ENCODE data around the gene KRTAP5-7.

The KRTAP5-7 gene

DNA sequence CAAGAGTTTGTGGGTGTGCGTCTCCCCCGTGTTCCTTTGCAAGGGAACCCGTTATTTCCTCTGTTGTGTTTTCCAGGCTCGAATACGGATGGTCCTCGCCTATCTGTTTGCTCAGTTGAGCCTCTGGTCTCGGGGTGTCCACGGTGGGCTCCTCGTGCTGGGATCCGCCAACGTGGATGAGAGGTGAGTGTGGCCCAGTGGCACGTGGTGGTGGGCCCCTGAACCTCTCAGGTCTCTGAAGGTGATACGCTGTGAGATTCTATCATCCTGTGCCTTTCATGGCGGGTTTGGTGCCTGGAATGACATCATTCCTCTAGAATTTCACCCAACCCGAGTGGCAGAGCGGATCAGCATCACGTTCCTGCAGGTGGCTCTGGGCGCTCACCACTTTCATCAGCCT is 41.6 kb upstream of the KRTAP5-7 start:
- Histone ChIP-seq H3K9ac (ENCODE audit: low read depth, low read length) (no peak overlapping the region), H3K27ac (ENCODE audit: low read length) (no peak overlapping the region), H3K9me3 (ENCODE audit: insufficient read depth, low read length, severe bottlenecking) (no peaks in the 10 kb centered on the region), H3K4me3 (ENCODE audit: low read depth in 1 of 2, low read length in 2 of 2) (no peak overlapping the region), H3K27me3 (ENCODE audit: insufficient read depth, low read length, poor library complexity) (no peaks in the 10 kb centered on the region), H4K20me1 (ENCODE audit: insufficient read depth, low read length) (peaks cover 5% of the 10 kb centered on the region; the same call in 1 of the 2 replicates), H2AFZ (ENCODE audit: low read depth, low read length) (no peak overlapping the region), H3K4me2 (ENCODE audit: insufficient read depth, low read length) (no peak overlapping the region), H3K36me3 (ENCODE audit: insufficient read depth, low read length) (peaks cover 72% of the 10 kb centered on the region), H3K4me1 (ENCODE audit: insufficient read depth, low read length) (no peaks in the 10 kb centered on the region), H3K79me2 (ENCODE audit: insufficient read depth, low read length) (no peaks in the 10 kb centered on the region)
- DNase-seq (no peak), ATAC-seq (ENCODE audit: insufficient read depth, low read depth) (no peak)
- no peak for TF ChIP-seq EZH2 (IDR thresholded peaks at IDR 0.05; ENCODE audit: borderline replicate concordance, low read depth, low read length, severe bottlenecking)
- TF ChIP-seq, protein P1, sequence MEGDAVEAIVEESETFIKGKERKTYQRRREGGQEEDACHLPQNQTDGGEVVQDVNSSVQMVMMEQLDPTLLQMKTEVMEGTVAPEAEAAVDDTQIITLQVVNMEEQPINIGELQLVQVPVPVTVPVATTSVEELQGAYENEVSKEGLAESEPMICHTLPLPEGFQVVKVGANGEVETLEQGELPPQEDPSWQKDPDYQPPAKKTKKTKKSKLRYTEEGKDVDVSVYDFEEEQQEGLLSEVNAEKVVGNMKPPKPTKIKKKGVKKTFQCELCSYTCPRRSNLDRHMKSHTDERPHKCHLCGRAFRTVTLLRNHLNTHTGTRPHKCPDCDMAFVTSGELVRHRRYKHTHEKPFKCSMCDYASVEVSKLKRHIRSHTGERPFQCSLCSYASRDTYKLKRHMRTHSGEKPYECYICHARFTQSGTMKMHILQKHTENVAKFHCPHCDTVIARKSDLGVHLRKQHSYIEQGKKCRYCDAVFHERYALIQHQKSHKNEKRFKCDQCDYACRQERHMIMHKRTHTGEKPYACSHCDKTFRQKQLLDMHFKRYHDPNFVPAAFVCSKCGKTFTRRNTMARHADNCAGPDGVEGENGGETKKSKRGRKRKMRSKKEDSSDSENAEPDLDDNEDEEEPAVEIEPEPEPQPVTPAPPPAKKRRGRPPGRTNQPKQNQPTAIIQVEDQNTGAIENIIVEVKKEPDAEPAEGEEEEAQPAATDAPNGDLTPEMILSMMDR (IDR thresholded peaks at IDR 0.05; ENCODE audit: borderline replicate concordance, extremely low read depth, low read length, poor library complexity, severe bottlenecking) = no peak

DNA sequence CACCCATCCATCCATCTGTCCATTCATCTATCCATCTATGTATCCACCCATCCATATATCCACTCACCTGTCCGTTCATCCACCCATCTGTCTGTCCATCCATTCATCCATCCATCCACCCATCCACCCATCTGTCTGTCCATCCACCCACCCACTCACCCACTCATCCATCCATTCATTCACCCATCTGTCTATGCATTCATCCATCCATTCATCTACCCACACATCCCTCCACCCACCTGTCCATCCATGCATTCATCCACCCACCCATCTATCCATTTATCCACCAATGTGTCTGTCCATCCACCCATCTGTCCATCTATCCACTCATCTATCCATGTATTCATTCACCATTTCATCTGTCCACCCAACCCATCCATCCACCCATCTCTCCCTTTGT is 40.7 kb upstream of the KRTAP5-7 start:
- DNase-seq (no peak), ATAC-seq (ENCODE audit: insufficient read depth, low read depth) (no peak)
- H3K36me3 ChIP-seq (ENCODE audit: insufficient read depth, low read length) = peaks cover 72% of the 10 kb centered on the region

DNA sequence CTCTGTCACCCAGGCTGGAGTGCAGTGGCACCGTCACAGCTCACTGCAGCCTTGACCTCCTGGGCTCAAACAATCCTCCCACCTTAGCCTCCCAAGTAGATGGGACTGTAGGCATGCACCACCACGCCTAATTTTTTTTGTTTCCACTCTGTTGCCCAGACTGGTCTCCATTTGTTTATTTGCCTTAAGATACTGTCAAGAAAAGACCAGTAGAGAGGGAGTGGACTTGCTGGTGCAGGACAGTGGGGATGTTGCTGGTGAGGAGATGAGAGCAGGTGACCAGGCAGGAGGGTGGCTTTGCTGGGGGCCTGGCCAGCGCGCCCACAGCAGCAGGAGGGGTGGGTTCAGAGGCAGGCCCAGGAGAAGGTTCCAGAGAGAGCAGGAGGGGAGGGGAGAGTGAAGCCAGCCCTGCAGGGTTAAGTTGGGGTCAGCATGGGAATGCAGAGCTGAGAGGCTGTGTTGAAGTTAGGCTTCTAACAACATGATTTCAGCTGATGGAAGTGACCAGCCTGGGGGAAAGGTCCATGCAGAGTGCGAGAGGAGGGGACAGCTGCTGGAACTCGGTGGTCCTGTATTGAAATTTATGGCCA is 38.3 kb upstream of the KRTAP5-7 start:
- H3K4me1 ChIP-seq (ENCODE audit: insufficient read depth, low read length) = no peaks in the 10 kb centered on the region
- H3K36me3 ChIP-seq (ENCODE audit: insufficient read depth, low read length) = peaks cover 64% of the 10 kb centered on the region
- no peak overlapping the region for H3K4me2 ChIP-seq (ENCODE audit: insufficient read depth, low read length)
- H4K20me1 ChIP-seq (ENCODE audit: insufficient read depth, low read length) = 0 out of 2 replicates have a peak, but pooled peaks cover 2% of the 10 kb centered on the region
- no peak for ATAC-seq (ENCODE audit: insufficient read depth, low read depth)
- TF ChIP-seq EZH2 (IDR thresholded peaks at IDR 0.05; ENCODE audit: borderline replicate concordance, low read depth, low read length, severe bottlenecking) = no peak
- TF ChIP-seq, protein P1 (IDR thresholded peaks at IDR 0.05; ENCODE audit: borderline replicate concordance, extremely low read depth, low read length, poor library complexity, severe bottlenecking) = no peak
- no peak overlapping the region for H2AFZ ChIP-seq (ENCODE audit: low read depth, low read length)
- H3K27ac ChIP-seq (ENCODE audit: low read length) = no peak overlapping the region
- no peaks in the 10 kb centered on the region for H3K79me2 ChIP-seq (ENCODE audit: insufficient read depth, low read length)
- no peaks in the 10 kb centered on the region for H3K9me3 ChIP-seq (ENCODE audit: insufficient read depth, low read length, severe bottlenecking)
- no peaks in the 10 kb centered on the region for H3K27me3 ChIP-seq (ENCODE audit: insufficient read depth, low read length, poor library complexity)
- H3K9ac ChIP-seq (ENCODE audit: low read depth, low read length) = no peak overlapping the region
- no peak for DNase-seq
- H3K4me3 ChIP-seq (ENCODE audit: low read depth in 1 of 2, low read length in 2 of 2) = no peak overlapping the region

More for the DNA sequence above, 40.7 kb upstream of the KRTAP5-7 start:
- H3K79me2 ChIP-seq (ENCODE audit: insufficient read depth, low read length) = no peaks in the 10 kb centered on the region
- peaks cover 5% of the 10 kb centered on the region; the same call in 1 of the 2 replicates for H4K20me1 ChIP-seq (ENCODE audit: insufficient read depth, low read length)
- H3K9ac ChIP-seq (ENCODE audit: low read depth, low read length) = no peak overlapping the region
- H3K27me3 ChIP-seq (ENCODE audit: insufficient read depth, low read length, poor library complexity) = no peaks in the 10 kb centered on the region
- H3K4me2 ChIP-seq (ENCODE audit: insufficient read depth, low read length) = no peak overlapping the region
- H3K9me3 ChIP-seq (ENCODE audit: insufficient read depth, low read length, severe bottlenecking) = no peaks in the 10 kb centered on the region
- H3K4me1 ChIP-seq (ENCODE audit: insufficient read depth, low read length) = no peaks in the 10 kb centered on the region
- H3K4me3 ChIP-seq (ENCODE audit: low read depth in 1 of 2, low read length in 2 of 2) = no peak overlapping the region
- no peak for TF ChIP-seq EZH2 (IDR thresholded peaks at IDR 0.05; ENCODE audit: borderline replicate concordance, low read depth, low read length, severe bottlenecking)
- TF ChIP-seq, protein P1 (IDR thresholded peaks at IDR 0.05; ENCODE audit: borderline replicate concordance, extremely low read depth, low read length, poor library complexity, severe bottlenecking) = no peak
- H3K27ac ChIP-seq (ENCODE audit: low read length) = no peak overlapping the region
- H2AFZ ChIP-seq (ENCODE audit: low read depth, low read length) = no peak overlapping the region

Data from DND-41 (cell line).